ENCODE results near the gene GOLGA8F.
"Not testable (repeated sequence)": the region's sequence is repeated elsewhere in the genome, so short reads cannot be mapped to it uniquely, and the experiment has no call there.

The GOLGA8F gene

GRCh38 chr15:28378364-28378763 is at the start of gene GOLGA8F:
GOLGA8F (plus strand) TSS chr15:28378664; CDS start chr15:28378762, 98 bp downstream.
- not testable (repeated sequence) for DNase-seq (ENCODE audit: low read depth in 2 of 3, low spot score in 1 of 3)

DNA sequence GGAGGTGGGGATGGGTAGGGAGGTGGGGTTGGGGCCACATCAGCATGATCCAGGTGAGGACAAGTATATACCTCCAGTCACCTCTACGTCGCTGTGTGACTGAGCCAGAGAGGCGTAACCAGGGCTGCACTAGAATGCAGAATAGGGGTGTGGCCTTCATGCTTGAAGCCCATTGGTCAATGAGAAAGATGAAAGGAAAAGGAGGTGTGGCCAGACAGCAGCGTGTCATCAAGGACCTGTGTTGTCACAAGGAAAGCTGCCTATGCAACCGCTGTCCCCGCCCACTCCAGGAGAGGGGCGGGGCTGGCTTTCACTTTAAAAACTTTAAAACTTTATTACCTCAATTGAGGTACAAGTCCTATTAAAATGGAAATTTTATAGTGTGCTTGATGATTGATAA is 20.5 kb upstream of the GOLGA8F start, which contains the start of gene GOLGA6L24:
GOLGA6L24 (minus strand) TSS at position 101 of the 400 bp plus-strand sequence; CDS start at position 40, 61 bp downstream.
- not testable (repeated sequence) for DNase-seq (ENCODE audit: low read depth in 2 of 3, low spot score in 1 of 3)

GRCh38 chr15:28365502-28365901 is 13.0 kb upstream of the GOLGA8F start:
- DNase-seq (ENCODE audit: low read depth in 2 of 3, low spot score in 1 of 3): not testable (repeated sequence)

GRCh38 chr15:28380053-28380452 is 1.6 kb downstream of the GOLGA8F start:
- DNase-seq (ENCODE audit: low read depth in 2 of 3, low spot score in 1 of 3): not testable (repeated sequence)

DNA sequence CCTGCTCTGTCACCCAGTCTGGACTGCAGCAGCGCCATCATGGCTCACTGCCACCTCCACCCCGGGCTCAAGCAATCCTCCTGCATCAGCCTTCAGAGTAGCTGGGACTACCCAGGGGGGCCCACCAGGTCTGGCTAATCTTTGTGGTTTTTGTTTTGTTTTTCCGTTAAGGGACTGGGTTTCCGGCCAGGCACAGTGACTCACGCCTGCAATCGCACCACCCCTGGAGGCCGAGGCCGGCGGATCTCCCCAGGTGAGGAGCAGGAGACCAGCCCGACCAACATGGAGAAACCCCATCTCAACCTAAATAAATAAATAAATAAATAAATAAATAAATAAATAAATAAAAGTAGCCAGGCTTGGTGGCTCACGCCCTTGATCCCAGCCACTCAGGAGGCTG is 17.6 kb downstream of the GOLGA8F start:
- not testable (repeated sequence) for DNase-seq (ENCODE audit: low read depth in 2 of 3, low spot score in 1 of 3)

DNA sequence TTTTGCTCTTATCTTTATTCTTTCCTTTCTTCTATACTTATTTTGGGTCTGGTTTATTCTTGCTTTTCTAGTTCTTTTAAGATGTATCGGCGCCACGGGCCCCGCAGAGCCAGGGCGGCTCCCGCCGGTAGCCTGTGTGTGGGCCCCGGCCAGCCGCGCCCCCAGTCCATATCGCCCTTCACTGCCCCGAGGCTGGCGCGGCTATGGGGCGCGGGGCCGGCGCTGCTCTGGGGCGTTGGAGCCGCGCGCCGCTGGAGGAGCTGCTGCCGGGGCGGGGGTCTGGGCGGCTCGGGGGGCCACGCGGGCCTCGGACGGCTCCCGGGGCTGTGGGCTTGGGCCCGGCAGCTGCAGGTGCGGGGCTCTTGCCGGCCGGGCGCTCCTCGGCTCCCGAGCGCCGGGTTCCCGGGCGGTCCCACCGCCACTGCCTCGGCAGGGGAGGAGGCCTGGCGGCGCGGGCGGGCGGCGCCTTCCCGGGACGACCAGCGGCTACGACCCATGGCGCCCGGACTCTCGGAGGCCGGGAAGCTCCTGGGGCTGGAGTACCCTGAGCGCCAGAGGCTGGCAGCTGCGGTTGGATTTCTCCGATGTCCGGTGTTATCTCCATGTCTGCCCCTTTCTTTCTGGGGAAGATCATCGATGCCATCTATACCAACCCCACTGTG is 24.4 kb downstream of the GOLGA8F start:
- not testable (repeated sequence) for DNase-seq (ENCODE audit: low read depth in 2 of 3, low spot score in 1 of 3)

GRCh38 chr15:28420470-28420869 is 42.0 kb downstream of the GOLGA8F start:
- not testable (repeated sequence) for DNase-seq (ENCODE audit: low read depth in 2 of 3, low spot score in 1 of 3)

DNA sequence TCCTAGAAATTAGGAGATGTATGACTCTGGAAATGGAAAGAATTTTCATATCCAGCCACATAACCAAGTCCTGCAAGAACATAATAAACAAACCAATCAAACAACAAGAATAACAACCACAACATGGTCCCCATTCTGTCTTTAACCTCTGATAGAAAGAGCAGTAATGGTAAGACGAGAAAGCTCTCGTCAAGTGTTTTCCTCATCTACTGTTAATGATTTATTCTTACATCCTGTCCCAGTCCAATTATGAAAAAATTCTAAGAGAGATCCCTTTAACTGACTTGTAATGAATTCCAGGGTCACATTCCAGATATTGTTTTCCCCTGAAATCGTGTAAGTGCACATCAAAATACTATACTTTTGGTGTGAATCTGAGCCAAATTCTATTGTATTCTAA is 57.1 kb downstream of the GOLGA8F start:
- DNase-seq (ENCODE audit: low read depth in 2 of 3, low spot score in 1 of 3): not testable (repeated sequence)
